ENCODE results near the gene INIP. TPM values are rescaled to one million over a fixed set of nuclear protein-coding genes. Genes with fewer than 3 reads are reported as not detected.

INIP gene
- total RNA-seq, 4 donors from 2014 or later = 6.0 to 13.4 (median 7.8) TPM

- no peaks in the 10 kb centered on the region for H3K36me3 ChIP-seq
- H3K27me3 ChIP-seq = no peaks in the 10 kb centered on the region
- H3K9me3 ChIP-seq = no peaks in the 10 kb centered on the region
- H3K4me3 ChIP-seq = no peak overlapping the region
- in situ Hi-C loops (cut with MboI; ENCODE audit: low sequenced_read_pairs in 4 of 4) = no loop called here
- H3K4me1 ChIP-seq = peaks cover 26 to 28% of the 10 kb centered on the region in 2 donors
- ATAC-seq (peak; percentile 53 to 77), DNase-seq (peak in 1 of 2 donors; percentile 18)
- peak overlapping the region; percentile 54 to 72 (median 70) for H3K27ac ChIP-seq
- intact Hi-C loops (cut with DNase I; ENCODE audit: low total_unique reads) = loop anchor here (10.0 kb wide), 1 partner anchor 1121 kb away; the partner anchor contains the start of gene DNAJC25
- no peak for TF ChIP-seq CTCF (IDR thresholded peaks at IDR 0.05 in 4 of 5, conservative IDR thresholded peaks at IDR 0.05 in 1 of 5)
- no peak for TF ChIP-seq POLR2A (IDR thresholded peaks at IDR 0.05)
Measured at GRCh38 chr9:112755675-112756074, 37.8 kb upstream of the INIP start.

GRCh38 chr9:112755016-112755427, 37.1 kb upstream of the INIP start:
- ATAC-seq (no peak), DNase-seq (no peak)
- Histone ChIP-seq H3K4me3 (no peak overlapping the region), H3K36me3 (no peaks in the 10 kb centered on the region), H3K27ac (peak overlapping the region; percentile 54 to 72 (median 70)), H3K27me3 (no peaks in the 10 kb centered on the region), H3K4me1 (peaks cover 26 to 28% of the 10 kb centered on the region in 2 donors), H3K9me3 (no peaks in the 10 kb centered on the region)
- intact Hi-C loops (cut with DNase I; ENCODE audit: low total_unique reads) = loop anchor here (10.0 kb wide), 1 partner anchor 1120 kb away; the partner anchor contains the start of gene DNAJC25
- in situ Hi-C loops (cut with MboI; ENCODE audit: low sequenced_read_pairs in 4 of 4) = no loop called here
- no peak for TF ChIP-seq POLR2A (IDR thresholded peaks at IDR 0.05)
- TF ChIP-seq CTCF (IDR thresholded peaks at IDR 0.05 in 4 of 5, conservative IDR thresholded peaks at IDR 0.05 in 1 of 5) = no peak

GRCh38 chr9:112754578-112754977, 36.7 kb upstream of the INIP start:
- Histone ChIP-seq H3K27ac (peak overlapping the region; percentile 54 to 72 (median 70)), H3K4me3 (no peak overlapping the region), H3K9me3 (no peaks in the 10 kb centered on the region), H3K4me1 (peaks cover 26 to 31% of the 10 kb centered on the region in 2 donors), H3K27me3 (no peaks in the 10 kb centered on the region), H3K36me3 (no peaks in the 10 kb centered on the region)
- no peak for DNase-seq
- in situ Hi-C loops (cut with MboI; ENCODE audit: low sequenced_read_pairs in 4 of 4) (no loop called here), intact Hi-C loops (cut with DNase I; ENCODE audit: low total_unique reads) (loop anchor here (10.0 kb wide), 1 partner anchor 1120 kb away; the partner anchor contains the start of gene DNAJC25)
- TF ChIP-seq CTCF (IDR thresholded peaks at IDR 0.05 in 4 of 5, conservative IDR thresholded peaks at IDR 0.05 in 1 of 5) (no peak), POLR2A (IDR thresholded peaks at IDR 0.05) (no peak)
- no peak for ATAC-seq

GRCh38 chr9:112753725-112754124, 35.8 kb upstream of the INIP start:
- Histone ChIP-seq H3K4me1 (peaks cover 26 to 31% of the 10 kb centered on the region in 2 donors), H3K36me3 (no peaks in the 10 kb centered on the region), H3K27me3 (no peaks in the 10 kb centered on the region), H3K27ac (no peak overlapping the region), H3K9me3 (no peaks in the 10 kb centered on the region), H3K4me3 (no peak overlapping the region)
- ATAC-seq (no peak), DNase-seq (no peak)
- in situ Hi-C loops (cut with MboI; ENCODE audit: low sequenced_read_pairs in 4 of 4) (no loop called here), intact Hi-C loops (cut with DNase I; ENCODE audit: low total_unique reads) (loop anchor here (10.0 kb wide), 1 partner anchor 1119 kb away; the partner anchor contains the start of gene DNAJC25)
- TF ChIP-seq CTCF (IDR thresholded peaks at IDR 0.05 in 4 of 5, conservative IDR thresholded peaks at IDR 0.05 in 1 of 5) (no peak), POLR2A (IDR thresholded peaks at IDR 0.05) (no peak)
